Measurements from ENCODE around the gene RMI2. TPM values are rescaled to one million over a fixed set of nuclear protein-coding genes. Genes with fewer than 3 reads are reported as not detected.

Gene RMI2
- total RNA-seq, 1 experiment from 2014 or later: 11.1 TPM

DNA sequence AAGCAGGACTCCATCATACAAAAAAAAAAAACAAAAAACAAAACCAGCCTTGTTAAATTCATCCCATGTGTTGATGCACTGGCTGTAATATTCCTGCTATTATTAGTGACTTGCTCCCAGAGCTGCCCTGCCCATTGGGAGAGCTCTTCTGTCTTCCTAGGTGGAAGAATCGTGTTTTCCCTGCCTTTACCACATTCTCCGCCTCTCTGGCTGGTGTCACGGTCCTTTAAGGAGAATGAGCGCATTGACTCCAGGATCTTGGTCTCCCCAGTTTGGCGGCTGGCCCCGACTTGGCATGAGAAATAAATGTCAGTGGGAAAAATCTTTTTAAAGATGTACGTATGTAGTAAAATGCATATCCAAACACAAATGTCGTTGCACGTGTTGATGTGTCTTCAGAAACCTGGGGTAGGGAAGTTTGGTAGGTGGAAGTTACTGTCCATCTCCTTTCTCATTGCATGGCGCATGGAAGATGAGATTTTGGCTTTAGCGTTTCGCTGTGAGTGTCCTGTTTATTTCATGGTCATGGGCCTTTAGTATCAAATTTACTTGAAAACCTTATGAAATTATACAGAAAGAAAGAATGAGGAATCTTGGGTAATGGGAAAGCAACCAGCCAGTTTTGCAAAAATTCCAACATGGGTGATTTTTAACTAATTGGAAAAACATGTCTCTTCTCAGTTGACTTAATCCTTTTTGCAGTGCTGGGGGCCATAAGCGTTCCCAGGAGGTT is 15.5 kb downstream of the RMI2 start:
- ChIA-PET CTCF (no interaction called here), POLR2A (no interaction called here)
- Histone ChIP-seq H3K27me3 (ENCODE audit: control insufficient read depth, insufficient read depth, low read length) (no peaks in the 10 kb centered on the region), H3K36me3 (ENCODE audit: control insufficient read depth, insufficient read depth, low read length) (no peaks in the 10 kb centered on the region), H3K9me3 (ENCODE audit: control insufficient read depth, insufficient read depth, low read depth, low read length) (no peaks in the 10 kb centered on the region), H3K4me3 (ENCODE audit: low read depth in 2 of 2, low read length in 2 of 2) (no peak overlapping the region), H3K27ac (ENCODE audit: low read length) (no peak overlapping the region), H3K4me1 (ENCODE audit: control insufficient read depth, insufficient read depth, low read length) (no peaks in the 10 kb centered on the region; the same call in 1 of the 2 replicates)
- BruUV-seq (replicated peaks): no TSS peak
- TF ChIP-seq, protein P1, sequence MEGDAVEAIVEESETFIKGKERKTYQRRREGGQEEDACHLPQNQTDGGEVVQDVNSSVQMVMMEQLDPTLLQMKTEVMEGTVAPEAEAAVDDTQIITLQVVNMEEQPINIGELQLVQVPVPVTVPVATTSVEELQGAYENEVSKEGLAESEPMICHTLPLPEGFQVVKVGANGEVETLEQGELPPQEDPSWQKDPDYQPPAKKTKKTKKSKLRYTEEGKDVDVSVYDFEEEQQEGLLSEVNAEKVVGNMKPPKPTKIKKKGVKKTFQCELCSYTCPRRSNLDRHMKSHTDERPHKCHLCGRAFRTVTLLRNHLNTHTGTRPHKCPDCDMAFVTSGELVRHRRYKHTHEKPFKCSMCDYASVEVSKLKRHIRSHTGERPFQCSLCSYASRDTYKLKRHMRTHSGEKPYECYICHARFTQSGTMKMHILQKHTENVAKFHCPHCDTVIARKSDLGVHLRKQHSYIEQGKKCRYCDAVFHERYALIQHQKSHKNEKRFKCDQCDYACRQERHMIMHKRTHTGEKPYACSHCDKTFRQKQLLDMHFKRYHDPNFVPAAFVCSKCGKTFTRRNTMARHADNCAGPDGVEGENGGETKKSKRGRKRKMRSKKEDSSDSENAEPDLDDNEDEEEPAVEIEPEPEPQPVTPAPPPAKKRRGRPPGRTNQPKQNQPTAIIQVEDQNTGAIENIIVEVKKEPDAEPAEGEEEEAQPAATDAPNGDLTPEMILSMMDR (IDR thresholded peaks at IDR 0.05): no peak
- TF ChIP-seq SIN3A (IDR thresholded peaks at IDR 0.05; ENCODE audit: borderline replicate concordance, insufficient read depth, low read depth, low read length) (no peak), POLR2AphosphoS5 (IDR thresholded peaks at IDR 0.05; ENCODE audit: low read depth, low read length) (no peak), TCF7L2 (IDR thresholded peaks at IDR 0.05; ENCODE audit: low read depth, low read length) (no peak)
- TF ChIP-seq, protein P2, sequence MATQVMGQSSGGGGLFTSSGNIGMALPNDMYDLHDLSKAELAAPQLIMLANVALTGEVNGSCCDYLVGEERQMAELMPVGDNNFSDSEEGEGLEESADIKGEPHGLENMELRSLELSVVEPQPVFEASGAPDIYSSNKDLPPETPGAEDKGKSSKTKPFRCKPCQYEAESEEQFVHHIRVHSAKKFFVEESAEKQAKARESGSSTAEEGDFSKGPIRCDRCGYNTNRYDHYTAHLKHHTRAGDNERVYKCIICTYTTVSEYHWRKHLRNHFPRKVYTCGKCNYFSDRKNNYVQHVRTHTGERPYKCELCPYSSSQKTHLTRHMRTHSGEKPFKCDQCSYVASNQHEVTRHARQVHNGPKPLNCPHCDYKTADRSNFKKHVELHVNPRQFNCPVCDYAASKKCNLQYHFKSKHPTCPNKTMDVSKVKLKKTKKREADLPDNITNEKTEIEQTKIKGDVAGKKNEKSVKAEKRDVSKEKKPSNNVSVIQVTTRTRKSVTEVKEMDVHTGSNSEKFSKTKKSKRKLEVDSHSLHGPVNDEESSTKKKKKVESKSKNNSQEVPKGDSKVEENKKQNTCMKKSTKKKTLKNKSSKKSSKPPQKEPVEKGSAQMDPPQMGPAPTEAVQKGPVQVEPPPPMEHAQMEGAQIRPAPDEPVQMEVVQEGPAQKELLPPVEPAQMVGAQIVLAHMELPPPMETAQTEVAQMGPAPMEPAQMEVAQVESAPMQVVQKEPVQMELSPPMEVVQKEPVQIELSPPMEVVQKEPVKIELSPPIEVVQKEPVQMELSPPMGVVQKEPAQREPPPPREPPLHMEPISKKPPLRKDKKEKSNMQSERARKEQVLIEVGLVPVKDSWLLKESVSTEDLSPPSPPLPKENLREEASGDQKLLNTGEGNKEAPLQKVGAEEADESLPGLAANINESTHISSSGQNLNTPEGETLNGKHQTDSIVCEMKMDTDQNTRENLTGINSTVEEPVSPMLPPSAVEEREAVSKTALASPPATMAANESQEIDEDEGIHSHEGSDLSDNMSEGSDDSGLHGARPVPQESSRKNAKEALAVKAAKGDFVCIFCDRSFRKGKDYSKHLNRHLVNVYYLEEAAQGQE (IDR thresholded peaks at IDR 0.05; ENCODE audit: insufficient read depth in 1 of 2, low read depth in 2 of 2, low read length in 1 of 2): no peak
- ATAC-seq (no peak), DNase-seq (ENCODE audit: low read depth, low spot score) (no peak)
- intact Hi-C loops (cut with micrococcal nuclease; ENCODE audit: unreplicated experiment) (no loop called here), in situ Hi-C loops (cut with HindIII; ENCODE audit: low pct_unique_long_range_greater_than_20kb, low sequenced_read_pairs) (no loop called here)

DNA sequence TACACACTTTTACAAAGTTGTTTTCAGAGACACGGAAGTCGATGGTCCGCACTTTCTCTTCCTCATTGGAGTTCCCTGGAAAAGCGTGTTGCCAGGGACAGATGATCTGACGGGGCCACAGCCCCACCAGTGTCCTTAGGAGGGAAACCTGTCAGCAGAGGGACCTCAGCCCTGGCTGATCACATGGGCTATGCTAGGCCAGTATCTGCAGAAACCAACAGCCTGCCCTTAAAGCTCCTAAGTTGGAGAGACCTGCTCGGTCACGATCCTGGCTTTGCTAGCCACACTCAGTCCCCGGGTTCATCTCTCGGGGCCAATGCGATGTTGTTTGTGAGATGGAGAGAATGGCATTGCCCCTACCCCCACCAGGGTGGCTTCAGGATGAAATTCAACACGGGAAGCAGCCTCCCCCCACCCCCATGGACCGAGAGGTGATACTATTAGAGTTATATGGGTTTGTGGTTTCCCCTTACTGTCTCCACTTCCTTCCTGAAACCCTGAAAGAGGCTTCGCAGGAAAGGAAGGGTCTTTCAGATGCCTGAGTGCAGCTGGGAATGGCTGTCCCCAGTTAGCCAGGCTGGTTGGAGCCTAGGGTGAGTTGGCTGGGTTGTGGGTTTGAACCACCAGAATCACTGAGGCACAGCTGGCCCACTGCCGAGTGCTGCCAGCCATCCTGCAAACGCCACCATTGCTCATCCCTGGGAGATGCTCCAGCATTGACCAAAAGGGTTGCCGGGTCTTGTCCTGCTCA is 16.6 kb downstream of the RMI2 start:
- no peaks in the 10 kb centered on the region for H3K9me3 ChIP-seq (ENCODE audit: control insufficient read depth, insufficient read depth, low read depth, low read length)
- in situ Hi-C loops (cut with HindIII; ENCODE audit: low pct_unique_long_range_greater_than_20kb, low sequenced_read_pairs): no loop called here
- ATAC-seq (no peak), DNase-seq (ENCODE audit: low read depth, low spot score) (no peak)
- ChIA-PET CTCF (interaction anchor here (0.5 kb wide), 1 partner anchor 106 kb away, joined by 3 read pairs; the partner anchor contains the start of gene SOCS1), POLR2A (no interaction called here)
- H3K36me3 ChIP-seq (ENCODE audit: control insufficient read depth, insufficient read depth, low read length): no peaks in the 10 kb centered on the region
- H3K4me1 ChIP-seq (ENCODE audit: control insufficient read depth, insufficient read depth, low read length): no peaks in the 10 kb centered on the region; the same call in 1 of the 2 replicates
- intact Hi-C loops (cut with micrococcal nuclease; ENCODE audit: unreplicated experiment): no loop called here
- no peak overlapping the region for H3K4me3 ChIP-seq (ENCODE audit: low read depth in 2 of 2, low read length in 2 of 2)
- TF ChIP-seq, protein P2 (IDR thresholded peaks at IDR 0.05; ENCODE audit: insufficient read depth in 1 of 2, low read depth in 2 of 2, low read length in 1 of 2): no peak
- TF ChIP-seq, protein P1 (IDR thresholded peaks at IDR 0.05): no peak
- no peak for TF ChIP-seq POLR2AphosphoS5 (IDR thresholded peaks at IDR 0.05; ENCODE audit: low read depth, low read length)
- TF ChIP-seq SIN3A (IDR thresholded peaks at IDR 0.05; ENCODE audit: borderline replicate concordance, insufficient read depth, low read depth, low read length): no peak
- TF ChIP-seq TCF7L2 (IDR thresholded peaks at IDR 0.05; ENCODE audit: low read depth, low read length): no peak
- no peak overlapping the region for H3K27ac ChIP-seq (ENCODE audit: low read length)
- BruUV-seq (replicated peaks): no TSS peak
- H3K27me3 ChIP-seq (ENCODE audit: control insufficient read depth, insufficient read depth, low read length): no peaks in the 10 kb centered on the region
